Stomach (tissue), 4 donors: ENCODE results near the gene ATP8A1.

ENCODE experiments used
- POLR2A ChIP-seq, 4 donors: fragments of 450-650 bp; IDR thresholded peaks; one replicate each; pipeline ENCODE4 v1.6.1; 2016; ENCODE audit warnings: antibody characterized with exemption in 4 of 4, control low read depth in 2 of 4, mild to moderate bottlenecking in 1 of 4, moderate library complexity in 1 of 4
- POLR2AphosphoS5 ChIP-seq, 3 donors: sonication (generic); formaldehyde crosslinking; IDR thresholded peaks; one replicate each; pipeline ENCODE4 v1.6.1; 2016; ENCODE audit warnings: antibody characterized with exemption in 3 of 3
- TF ChIP-seq, protein P1 (sequence below), 7 experiments: fragments of 450-650 bp in 4 of 7; fragments of 200-600 bp in 3 of 7; sonication (generic) in 3 of 7; IDR thresholded peaks; one replicate each; pipeline ENCODE4 v1.5.1; 2016 to 2019; ENCODE audit warnings: antibody characterized with exemption in 7 of 7, control low read depth in 2 of 7, mild to moderate bottlenecking in 1 of 7

DNA sequence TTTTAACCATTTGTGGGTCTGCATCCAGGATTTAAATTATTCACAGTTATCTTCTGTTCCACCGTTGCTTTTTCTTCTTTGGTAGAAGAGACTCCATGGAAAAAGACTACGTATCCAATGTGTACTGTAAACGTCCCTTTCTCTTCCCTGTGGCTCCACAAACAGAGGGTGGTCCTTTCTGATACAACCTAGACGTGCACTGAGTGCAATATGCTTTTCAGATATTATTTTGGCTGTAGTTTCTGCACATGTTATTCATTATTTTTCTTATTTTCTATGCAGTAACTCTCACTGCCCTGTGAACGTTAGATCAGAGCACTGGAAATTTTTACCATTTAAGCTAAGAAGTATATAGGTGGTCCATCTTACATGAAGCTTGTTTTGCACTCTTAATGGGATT, 186.9 kb downstream of the ATP8A1 start:
- TF ChIP-seq, protein P1, sequence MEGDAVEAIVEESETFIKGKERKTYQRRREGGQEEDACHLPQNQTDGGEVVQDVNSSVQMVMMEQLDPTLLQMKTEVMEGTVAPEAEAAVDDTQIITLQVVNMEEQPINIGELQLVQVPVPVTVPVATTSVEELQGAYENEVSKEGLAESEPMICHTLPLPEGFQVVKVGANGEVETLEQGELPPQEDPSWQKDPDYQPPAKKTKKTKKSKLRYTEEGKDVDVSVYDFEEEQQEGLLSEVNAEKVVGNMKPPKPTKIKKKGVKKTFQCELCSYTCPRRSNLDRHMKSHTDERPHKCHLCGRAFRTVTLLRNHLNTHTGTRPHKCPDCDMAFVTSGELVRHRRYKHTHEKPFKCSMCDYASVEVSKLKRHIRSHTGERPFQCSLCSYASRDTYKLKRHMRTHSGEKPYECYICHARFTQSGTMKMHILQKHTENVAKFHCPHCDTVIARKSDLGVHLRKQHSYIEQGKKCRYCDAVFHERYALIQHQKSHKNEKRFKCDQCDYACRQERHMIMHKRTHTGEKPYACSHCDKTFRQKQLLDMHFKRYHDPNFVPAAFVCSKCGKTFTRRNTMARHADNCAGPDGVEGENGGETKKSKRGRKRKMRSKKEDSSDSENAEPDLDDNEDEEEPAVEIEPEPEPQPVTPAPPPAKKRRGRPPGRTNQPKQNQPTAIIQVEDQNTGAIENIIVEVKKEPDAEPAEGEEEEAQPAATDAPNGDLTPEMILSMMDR (IDR thresholded peaks at IDR 0.05): no peak
- TF ChIP-seq POLR2A (IDR thresholded peaks at IDR 0.05) (no peak), POLR2AphosphoS5 (IDR thresholded peaks at IDR 0.05) (no peak)
